MCF 10A (cell line): ENCODE measurements around the gene LSMEM2. TPM values are rescaled to one million over a fixed set of nuclear protein-coding genes. Genes with fewer than 3 reads are reported as not detected.

ENCODE experiments used
- BruUV-seq: library from RNA; stranded (reverse); fragments of 400-500 nt; replicated peaks from 2 replicates; lab custom pipeline; 2021; lab: Mats Ljungman, UMichigan
- CTCF ChIA-PET: fragments of 300-600 bp; sonication (Branson Sonifier 250); formaldehyde crosslinking; extraction: SDS; loops from one replicate; lab custom pipeline; 2021; ENCODE audit warnings: antibody characterized with exemption, inconsistent platforms; lab: Yijun Ruan, JAX
- POLR2A ChIA-PET: fragments of 300-600, 350-650 bp; sonication (Branson Sonifier 250); formaldehyde crosslinking; extraction: SDS; loops from one replicate; lab custom pipeline; 2020; ENCODE audit warnings: antibody characterized with exemption, inconsistent platforms; lab: Yijun Ruan, JAX
- DNase-seq: peaks from one replicate; pipeline ENCODE4 v3.0.0-alpha.2; 2018; ENCODE audit not compliant: unreplicated experiment
- H3K27ac Mint-ChIP-seq: one replicate; pipeline ENCODE4 v1.8.0; 2022; ENCODE audit warnings: mild to moderate bottlenecking, low read depth, mixed read lengths; ENCODE audit not compliant: unreplicated experiment
- H3K27me3 Mint-ChIP-seq: one replicate; pipeline ENCODE4 v1.8.0; 2022; ENCODE audit warnings: mixed read lengths; ENCODE audit not compliant: insufficient read depth, unreplicated experiment
- H3K36me3 Mint-ChIP-seq: one replicate; pipeline ENCODE4 v1.8.0; 2022; ENCODE audit warnings: mild to moderate bottlenecking, moderate library complexity, mixed read lengths; ENCODE audit not compliant: insufficient read depth, unreplicated experiment
- H3K4me1 Mint-ChIP-seq: one replicate; pipeline ENCODE4 v1.8.0; 2022; ENCODE audit warnings: mixed read lengths; ENCODE audit not compliant: insufficient read depth, unreplicated experiment
- H3K4me3 Mint-ChIP-seq: one replicate; pipeline ENCODE4 v1.8.0; 2022; ENCODE audit warnings: mild to moderate bottlenecking, moderate library complexity, mixed read lengths; ENCODE audit not compliant: unreplicated experiment
- H3K9me3 Mint-ChIP-seq: one replicate; pipeline ENCODE4 v1.8.0; 2022; ENCODE audit warnings: mixed read lengths; ENCODE audit not compliant: unreplicated experiment
- intact Hi-C: fragments of 100-400 bp; cut with micrococcal nuclease; formaldehyde crosslinking; loops from 2 replicates; pipeline ENCODE4 v1.14.1; 2022
- total RNA-seq: library from RNA; stranded (reverse); gene quantifications from 2 replicates; pipeline ENCODE4 v1.2.3, GENCODE V29; 2022
- TF ChIP-seq, protein P1 (sequence below): fragments of 200-600 bp; IDR thresholded peaks from one replicate; pipeline ENCODE4 v1.8.0; 2022; ENCODE audit warnings: antibody characterized with exemption, mild to moderate bottlenecking; ENCODE audit not compliant: unreplicated experiment

LSMEM2 gene
- total RNA-seq, 1 experiment from 2014 or later = not detected

DNA sequence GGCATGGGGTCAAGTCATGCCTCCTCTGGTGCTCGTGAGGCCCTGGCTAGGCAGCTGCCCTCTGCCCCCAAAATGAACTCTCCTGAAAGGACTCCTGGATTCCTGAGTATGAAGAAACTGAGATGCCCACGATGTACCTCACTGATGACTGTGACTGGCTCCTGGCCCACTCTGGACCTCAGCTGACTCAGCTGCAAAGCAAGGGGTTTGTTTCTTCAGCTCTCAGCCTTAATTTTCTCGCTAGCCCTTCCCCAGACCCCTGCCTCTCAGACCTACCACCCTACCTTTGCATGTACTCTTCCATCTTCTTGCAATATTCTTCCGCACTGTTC lies 48.1 kb upstream of the LSMEM2 start:
- TF ChIP-seq, protein P1, sequence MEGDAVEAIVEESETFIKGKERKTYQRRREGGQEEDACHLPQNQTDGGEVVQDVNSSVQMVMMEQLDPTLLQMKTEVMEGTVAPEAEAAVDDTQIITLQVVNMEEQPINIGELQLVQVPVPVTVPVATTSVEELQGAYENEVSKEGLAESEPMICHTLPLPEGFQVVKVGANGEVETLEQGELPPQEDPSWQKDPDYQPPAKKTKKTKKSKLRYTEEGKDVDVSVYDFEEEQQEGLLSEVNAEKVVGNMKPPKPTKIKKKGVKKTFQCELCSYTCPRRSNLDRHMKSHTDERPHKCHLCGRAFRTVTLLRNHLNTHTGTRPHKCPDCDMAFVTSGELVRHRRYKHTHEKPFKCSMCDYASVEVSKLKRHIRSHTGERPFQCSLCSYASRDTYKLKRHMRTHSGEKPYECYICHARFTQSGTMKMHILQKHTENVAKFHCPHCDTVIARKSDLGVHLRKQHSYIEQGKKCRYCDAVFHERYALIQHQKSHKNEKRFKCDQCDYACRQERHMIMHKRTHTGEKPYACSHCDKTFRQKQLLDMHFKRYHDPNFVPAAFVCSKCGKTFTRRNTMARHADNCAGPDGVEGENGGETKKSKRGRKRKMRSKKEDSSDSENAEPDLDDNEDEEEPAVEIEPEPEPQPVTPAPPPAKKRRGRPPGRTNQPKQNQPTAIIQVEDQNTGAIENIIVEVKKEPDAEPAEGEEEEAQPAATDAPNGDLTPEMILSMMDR = no peak
- Mint-ChIP-seq H3K9me3 (no peaks in the 10 kb centered on the region), H3K4me1 (peaks cover 28% of the 10 kb centered on the region), H3K36me3 (peaks cover 6% of the 10 kb centered on the region), H3K27ac (no peak overlapping the region), H3K4me3 (no peak overlapping the region), H3K27me3 (no peaks in the 10 kb centered on the region)
- POLR2A ChIA-PET = no interaction called here
- DNase-seq = no peak
- CTCF ChIA-PET = interaction anchor here (0.6 to 7.1 kb wide), 4 partner anchors 17 to 50 kb away, joined by 4 to 107 read pairs (median 4); no protein-coding TSS in a partner anchor
- no TSS peak for BruUV-seq
- intact Hi-C loops = no loop called here

DNA sequence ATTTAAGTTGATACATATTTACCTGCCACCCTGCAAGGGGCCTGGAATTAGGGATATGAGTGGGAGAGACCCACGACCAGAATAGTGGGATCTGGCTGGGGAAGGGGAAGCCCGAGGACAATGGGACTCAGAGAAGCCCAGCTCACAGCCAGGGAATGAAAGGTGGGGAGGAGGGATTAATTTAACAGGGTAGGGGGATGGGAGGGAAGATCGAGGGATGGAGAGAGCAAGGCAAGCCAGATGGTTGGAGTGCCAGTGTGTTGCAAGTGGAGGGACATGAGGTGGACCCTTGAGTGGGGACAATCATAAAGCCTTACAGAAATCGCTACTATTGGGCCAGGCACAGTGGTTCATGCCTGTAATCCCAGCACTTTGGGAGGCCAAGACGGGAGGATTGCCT lies 47.3 kb upstream of the LSMEM2 start:
- H3K4me3 Mint-ChIP-seq = no peak overlapping the region
- CTCF ChIA-PET = interaction anchor here (0.6 to 7.1 kb wide), 2 partner anchors 16 to 50 kb away, joined by 4 to 107 read pairs; no protein-coding TSS in a partner anchor
- no peak overlapping the region for H3K27ac Mint-ChIP-seq
- H3K27me3 Mint-ChIP-seq = no peaks in the 10 kb centered on the region
- TF ChIP-seq, protein P1 = no peak
- POLR2A ChIA-PET = no interaction called here
- H3K36me3 Mint-ChIP-seq = peaks cover 6% of the 10 kb centered on the region
- DNase-seq = no peak
- BruUV-seq = no TSS peak
- no peaks in the 10 kb centered on the region for H3K9me3 Mint-ChIP-seq
- peaks cover 30% of the 10 kb centered on the region for H3K4me1 Mint-ChIP-seq
- intact Hi-C loops = no loop called here

DNA sequence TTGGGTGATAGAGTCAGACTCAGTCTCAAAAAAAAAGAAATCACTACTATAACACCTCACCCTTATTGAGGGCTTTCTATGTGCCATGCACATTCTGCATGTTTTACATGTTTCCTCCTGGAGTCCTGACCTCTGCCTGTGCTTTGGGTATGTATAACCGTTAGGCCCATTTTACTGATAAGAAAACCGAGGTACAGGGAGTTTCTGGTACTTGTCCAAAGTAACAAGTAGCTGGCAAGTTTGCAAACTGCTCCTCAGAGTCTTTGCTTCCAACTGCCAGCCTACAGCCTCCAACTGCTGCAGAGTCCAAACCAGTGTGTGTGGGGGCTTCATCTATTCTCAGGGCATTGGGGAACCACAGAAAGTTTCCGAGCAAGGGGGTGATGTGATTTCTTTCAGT lies 46.6 kb upstream of the LSMEM2 start:
- TF ChIP-seq, protein P1 = no peak
- Mint-ChIP-seq H3K4me3 (no peak overlapping the region), H3K4me1 (peaks cover 31% of the 10 kb centered on the region), H3K9me3 (no peaks in the 10 kb centered on the region), H3K36me3 (peaks cover 6% of the 10 kb centered on the region), H3K27me3 (no peaks in the 10 kb centered on the region), H3K27ac (no peak overlapping the region)
- intact Hi-C loops = no loop called here
- no peak for DNase-seq
- BruUV-seq = no TSS peak
- POLR2A ChIA-PET = no interaction called here
- CTCF ChIA-PET = interaction anchor here (0.7 to 2.1 kb wide), 2 partner anchors 14 to 82 kb away, joined by 3 to 16 read pairs; no protein-coding TSS in a partner anchor

DNA sequence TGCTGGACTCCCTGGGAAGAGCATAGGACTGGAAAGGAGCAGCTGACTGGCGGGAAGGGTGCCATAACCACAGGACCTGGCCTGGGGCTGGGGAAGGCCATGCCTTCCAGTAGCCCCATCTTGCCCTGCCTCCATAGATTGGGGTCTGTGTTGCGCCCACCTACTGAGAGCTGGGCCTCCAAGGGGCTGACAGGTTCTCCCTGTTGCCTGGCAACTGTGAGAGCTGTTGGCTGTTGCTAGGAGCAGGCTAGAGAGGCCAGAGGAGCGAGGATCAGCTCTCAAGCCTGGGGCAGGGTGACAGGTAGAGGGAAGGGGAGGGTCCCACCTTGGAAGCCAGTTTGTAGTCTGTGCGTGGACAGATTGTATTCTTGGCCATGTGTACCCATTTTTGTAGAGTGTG lies 45.7 kb upstream of the LSMEM2 start:
- Mint-ChIP-seq H3K4me1 (peaks cover 32% of the 10 kb centered on the region), H3K9me3 (no peaks in the 10 kb centered on the region), H3K27me3 (no peaks in the 10 kb centered on the region), H3K27ac (peak overlapping the region; percentile 20), H3K36me3 (peaks cover 6% of the 10 kb centered on the region), H3K4me3 (peak overlapping the region; percentile 21)
- ChIA-PET CTCF (interaction anchor here (0.7 to 2.1 kb wide), 4 partner anchors 11 to 66 kb away, joined by 3 to 16 read pairs (median 4); partner anchors contain the start of genes HYAL3 and NAA80), POLR2A (interaction anchor here (1.4 to 1.8 kb wide), 2 partner anchors 13 to 59 kb away, joined by 4 to 5 read pairs; partner anchors contain the start of gene IFRD2)
- no peak for DNase-seq
- BruUV-seq = no TSS peak
- intact Hi-C loops = no loop called here
- TF ChIP-seq, protein P1 = no peak
